OCI-LY3 (cell line): ENCODE results near the gene TMEM247.

ENCODE experiments used
- EZH2phosphoT487 ChIP-seq: fragments of 200-600 bp; shearing (Covaris generic); IDR thresholded peaks from 2 replicates; pipeline ENCODE4 v1.6.1; 2018; ENCODE audit warnings: antibody characterized with exemption, mixed run types, low read depth
- TF ChIP-seq, protein P1 (sequence below): fragments of 200-600, 300-600 bp; sonication (generic); IDR thresholded peaks from 2 replicates; pipeline ENCODE4 v1.5.1; 2014; ENCODE audit warnings: antibody characterized with exemption, low read length, low read depth

DNA sequence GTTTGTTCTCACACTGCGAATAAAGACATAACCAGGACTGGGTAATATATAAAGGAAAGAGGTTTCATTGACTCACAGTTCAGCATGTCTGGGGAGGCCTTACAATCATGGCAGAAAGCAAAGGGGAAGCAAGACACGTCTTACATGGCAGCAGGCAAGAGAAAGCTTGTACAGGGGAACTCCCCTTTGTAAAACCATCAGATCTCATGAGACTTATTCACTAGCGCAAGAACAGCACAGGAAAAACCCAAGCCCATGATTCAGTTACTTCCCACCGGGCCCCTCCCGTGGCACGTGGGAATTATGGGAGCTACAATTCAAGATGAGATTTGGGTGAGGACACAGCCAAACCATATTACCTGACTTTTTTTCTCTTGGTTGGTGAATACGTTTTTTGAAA, 51.3 kb downstream of the TMEM247 start:
- TF ChIP-seq, protein P1, sequence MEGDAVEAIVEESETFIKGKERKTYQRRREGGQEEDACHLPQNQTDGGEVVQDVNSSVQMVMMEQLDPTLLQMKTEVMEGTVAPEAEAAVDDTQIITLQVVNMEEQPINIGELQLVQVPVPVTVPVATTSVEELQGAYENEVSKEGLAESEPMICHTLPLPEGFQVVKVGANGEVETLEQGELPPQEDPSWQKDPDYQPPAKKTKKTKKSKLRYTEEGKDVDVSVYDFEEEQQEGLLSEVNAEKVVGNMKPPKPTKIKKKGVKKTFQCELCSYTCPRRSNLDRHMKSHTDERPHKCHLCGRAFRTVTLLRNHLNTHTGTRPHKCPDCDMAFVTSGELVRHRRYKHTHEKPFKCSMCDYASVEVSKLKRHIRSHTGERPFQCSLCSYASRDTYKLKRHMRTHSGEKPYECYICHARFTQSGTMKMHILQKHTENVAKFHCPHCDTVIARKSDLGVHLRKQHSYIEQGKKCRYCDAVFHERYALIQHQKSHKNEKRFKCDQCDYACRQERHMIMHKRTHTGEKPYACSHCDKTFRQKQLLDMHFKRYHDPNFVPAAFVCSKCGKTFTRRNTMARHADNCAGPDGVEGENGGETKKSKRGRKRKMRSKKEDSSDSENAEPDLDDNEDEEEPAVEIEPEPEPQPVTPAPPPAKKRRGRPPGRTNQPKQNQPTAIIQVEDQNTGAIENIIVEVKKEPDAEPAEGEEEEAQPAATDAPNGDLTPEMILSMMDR: no peak
- TF ChIP-seq EZH2phosphoT487: no peak
